Chondrocyte (in vitro differentiated cells): Measurements from ENCODE around the gene CALN1. TPM values are rescaled to one million over a fixed set of nuclear protein-coding genes. Genes with fewer than 3 reads are reported as not detected.

Experiments
- DNase-seq: peaks from one replicate; pipeline ENCODE4 v3.0.0; 2021; ENCODE audit warnings: mixed read lengths, low spot score
- H3K27ac Mint-ChIP-seq: one replicate; pipeline ENCODE4 v1.8.0; 2021; ENCODE audit warnings: mild to moderate bottlenecking, moderate library complexity, mixed read lengths; ENCODE audit not compliant: unreplicated experiment
- H3K27me3 Mint-ChIP-seq: 2 replicates; pipeline ENCODE4 v1.8.0; 2021; ENCODE audit warnings: low read depth, mixed read lengths
- H3K36me3 Mint-ChIP-seq: 2 replicates; pipeline ENCODE4 v1.8.0; 2021; ENCODE audit warnings: low read depth, mixed read lengths
- H3K4me1 Mint-ChIP-seq: 2 replicates; pipeline ENCODE4 v1.8.0; 2021; ENCODE audit warnings: low read depth, mild to moderate bottlenecking, mixed read lengths
- H3K4me3 Mint-ChIP-seq: one replicate; pipeline ENCODE4 v1.8.0; 2021; ENCODE audit warnings: mild to moderate bottlenecking, moderate library complexity, mixed read lengths; ENCODE audit not compliant: unreplicated experiment
- H3K9me3 Mint-ChIP-seq: 2 replicates; pipeline ENCODE4 v1.8.0; 2021; ENCODE audit warnings: low read depth, mixed read lengths
- CTCF ChIP-seq: fragments of 200-600 bp; sonication (generic); IDR thresholded peaks from 2 replicates; pipeline ENCODE4 v1.5.0; 2021; ENCODE audit warnings: antibody characterized with exemption, mild to moderate bottlenecking, moderate library complexity
- total RNA-seq: library from RNA; stranded (reverse); gene quantifications from 3 replicates; pipeline ENCODE4 v1.2.1, GENCODE V29; 2021

CALN1 gene
- total RNA-seq, 1 donor from 2014 or later: not detected

- no peak for DNase-seq
- no peaks in the 10 kb centered on the region for H3K27me3 Mint-ChIP-seq
- no peak overlapping the region for H3K27ac Mint-ChIP-seq
- H3K4me3 Mint-ChIP-seq: no peak overlapping the region
- H3K36me3 Mint-ChIP-seq: peaks cover 3% of the 10 kb centered on the region
- no peaks in the 10 kb centered on the region for H3K4me1 Mint-ChIP-seq
- peaks cover 10% of the 10 kb centered on the region for H3K9me3 Mint-ChIP-seq
- TF ChIP-seq CTCF: no peak
Observed at GRCh38 chr7:72039460-72039859, 372.7 kb downstream of the CALN1 start.

- Mint-ChIP-seq H3K9me3 (peaks cover 12% of the 10 kb centered on the region), H3K27ac (no peak overlapping the region), H3K4me3 (no peak overlapping the region), H3K4me1 (no peaks in the 10 kb centered on the region), H3K36me3 (peaks cover 3% of the 10 kb centered on the region), H3K27me3 (no peaks in the 10 kb centered on the region)
- no peak for TF ChIP-seq CTCF
- no peak for DNase-seq
Observed at GRCh38 chr7:72038022-72038732, 374.0 kb downstream of the CALN1 start.

GRCh38 chr7:72037516-72037915, 374.6 kb downstream of the CALN1 start:
- Mint-ChIP-seq H3K27ac (no peak overlapping the region), H3K27me3 (no peaks in the 10 kb centered on the region), H3K36me3 (peaks cover 3% of the 10 kb centered on the region), H3K4me1 (no peaks in the 10 kb centered on the region), H3K9me3 (peaks cover 12% of the 10 kb centered on the region), H3K4me3 (no peak overlapping the region)
- TF ChIP-seq CTCF: no peak
- DNase-seq: no peak

- TF ChIP-seq CTCF: no peak
- no peak overlapping the region for H3K27ac Mint-ChIP-seq
- H3K9me3 Mint-ChIP-seq: peaks cover 12% of the 10 kb centered on the region
- no peaks in the 10 kb centered on the region for H3K4me1 Mint-ChIP-seq
- peaks cover 3% of the 10 kb centered on the region for H3K36me3 Mint-ChIP-seq
- no peak overlapping the region for H3K4me3 Mint-ChIP-seq
- DNase-seq: no peak
- H3K27me3 Mint-ChIP-seq: no peaks in the 10 kb centered on the region
Observed at GRCh38 chr7:72035266-72035665, 376.9 kb downstream of the CALN1 start.

- H3K27ac Mint-ChIP-seq: no peak overlapping the region
- H3K27me3 Mint-ChIP-seq: no peaks in the 10 kb centered on the region
- peaks cover 3% of the 10 kb centered on the region for H3K36me3 Mint-ChIP-seq
- no peak overlapping the region for H3K4me3 Mint-ChIP-seq
- no peaks in the 10 kb centered on the region for H3K4me1 Mint-ChIP-seq
- no peak for TF ChIP-seq CTCF
- H3K9me3 Mint-ChIP-seq: peaks cover 12% of the 10 kb centered on the region
- DNase-seq: no peak
Observed at GRCh38 chr7:72032934-72033333, 379.2 kb downstream of the CALN1 start.
